ENCODE data around the gene THOC5.
"Not testable (repeated sequence)": the region's sequence is repeated elsewhere in the genome, so short reads cannot be mapped to it uniquely, and the experiment has no call there.

THOC5 gene

DNA sequence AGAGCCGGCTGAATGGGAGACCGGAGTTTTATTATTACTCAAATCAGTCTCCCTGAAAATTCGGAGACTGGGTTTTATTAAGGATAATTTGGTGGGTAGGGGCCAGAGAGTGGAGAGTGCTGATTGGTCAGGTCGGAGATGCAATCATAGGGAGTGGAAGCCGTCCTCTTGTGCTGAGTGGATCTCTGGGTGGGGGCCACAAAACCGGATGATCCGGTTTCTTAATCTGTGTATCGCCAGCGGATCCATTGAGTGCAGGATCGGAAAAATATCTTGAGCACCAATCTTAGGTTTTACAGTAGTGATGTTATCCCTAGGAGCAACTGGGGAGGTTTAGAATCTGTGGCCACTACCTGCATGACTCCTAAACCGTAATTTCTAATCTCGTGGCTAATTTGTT is 28.2 kb upstream of the THOC5 start:
- H3K4me3 ChIP-seq (ENCODE audit: insufficient read depth, low read depth, low read length) = no peak overlapping the region
- no peak overlapping the region for H3K27ac ChIP-seq (ENCODE audit: insufficient read depth, low read depth, low read length, poor library complexity, severe bottlenecking)
- peaks cover 5% of the 10 kb centered on the region for H3K36me3 ChIP-seq (ENCODE audit: control insufficient read depth, insufficient read depth, low read length)
- H3K27me3 ChIP-seq (ENCODE audit: control insufficient read depth, insufficient read depth, low read length, poor library complexity, severe bottlenecking) = no peaks in the 10 kb centered on the region
- H3K9me3 ChIP-seq (ENCODE audit: control insufficient read depth, low read length) = no peaks in the 10 kb centered on the region
- H3K4me1 ChIP-seq (ENCODE audit: control insufficient read depth, insufficient read depth, low read length) = peaks cover 9% of the 10 kb centered on the region
- WGBS, 2 experiments = 94% methylated on average over 12 of the region's 12 CpGs

DNA sequence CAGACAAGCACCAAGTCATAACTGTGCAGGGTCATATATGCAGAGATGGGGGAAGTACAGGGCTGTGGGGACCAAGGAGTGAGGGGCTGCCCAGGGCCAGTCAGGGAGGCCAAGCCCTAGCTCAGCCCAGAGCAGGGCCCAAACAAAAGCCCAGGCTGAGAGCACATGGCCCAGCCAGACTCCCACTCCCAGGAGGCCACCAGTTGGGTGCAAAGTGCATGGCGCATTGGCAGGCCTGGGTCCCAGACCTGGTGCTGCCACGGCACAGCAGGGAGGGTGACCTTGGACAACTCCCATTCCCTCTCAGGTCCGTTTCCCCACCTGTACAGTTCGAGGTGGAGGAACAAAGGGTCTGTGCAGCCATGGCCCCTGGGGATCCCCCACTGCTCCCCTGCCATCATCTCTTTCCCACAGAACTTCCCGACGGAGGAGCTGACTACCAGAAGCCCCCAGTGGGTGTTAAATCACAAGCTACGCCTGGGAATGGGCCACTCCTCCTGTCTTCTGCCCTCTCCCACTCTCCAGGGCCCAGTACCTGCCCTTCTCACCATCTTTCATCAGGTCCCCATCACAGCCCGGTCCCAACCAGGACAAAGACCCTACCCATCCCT is 26.7 kb upstream of the THOC5 start:
- 14 to 15% methylated on average over 8 of the region's 8 CpGs for WGBS, 2 experiments

GRCh38 chr22:29578462-29579200 is 25.1 kb upstream of the THOC5 start:
- 83% methylated on average over 10 of the region's 10 CpGs for WGBS, 2 experiments
- Histone ChIP-seq H3K36me3 (ENCODE audit: control insufficient read depth, insufficient read depth, low read length) (peaks cover 5% of the 10 kb centered on the region), H3K9me3 (ENCODE audit: control insufficient read depth, low read length) (no peaks in the 10 kb centered on the region), H3K4me3 (ENCODE audit: insufficient read depth, low read depth, low read length) (no peak overlapping the region), H3K4me1 (ENCODE audit: control insufficient read depth, insufficient read depth, low read length) (peaks cover 9% of the 10 kb centered on the region), H3K27ac (ENCODE audit: insufficient read depth, low read depth, low read length, poor library complexity, severe bottlenecking) (no peak overlapping the region), H3K27me3 (ENCODE audit: control insufficient read depth, insufficient read depth, low read length, poor library complexity, severe bottlenecking) (no peaks in the 10 kb centered on the region)

More for the DNA sequence above, 26.7 kb upstream of the THOC5 start:
- Histone ChIP-seq H3K27ac (ENCODE audit: insufficient read depth, low read depth, low read length, poor library complexity, severe bottlenecking) (peak overlapping the region; percentile 87), H3K4me3 (ENCODE audit: insufficient read depth, low read depth, low read length) (peak overlapping the region; percentile 76), H3K9me3 (ENCODE audit: control insufficient read depth, low read length) (no peaks in the 10 kb centered on the region), H3K36me3 (ENCODE audit: control insufficient read depth, insufficient read depth, low read length) (peaks cover 5% of the 10 kb centered on the region), H3K4me1 (ENCODE audit: control insufficient read depth, insufficient read depth, low read length) (peaks cover 9% of the 10 kb centered on the region), H3K27me3 (ENCODE audit: control insufficient read depth, insufficient read depth, low read length, poor library complexity, severe bottlenecking) (no peaks in the 10 kb centered on the region)

GRCh38 chr22:29574762-29575450 is 21.3 kb upstream of the THOC5 start:
- Histone ChIP-seq H3K27me3 (ENCODE audit: control insufficient read depth, insufficient read depth, low read length, poor library complexity, severe bottlenecking) (no peaks in the 10 kb centered on the region), H3K27ac (ENCODE audit: insufficient read depth, low read depth, low read length, poor library complexity, severe bottlenecking) (no peak overlapping the region), H3K4me3 (ENCODE audit: insufficient read depth, low read depth, low read length) (no peak overlapping the region), H3K9me3 (ENCODE audit: control insufficient read depth, low read length) (no peaks in the 10 kb centered on the region), H3K4me1 (ENCODE audit: control insufficient read depth, insufficient read depth, low read length) (peaks cover 1% of the 10 kb centered on the region), H3K36me3 (ENCODE audit: control insufficient read depth, insufficient read depth, low read length) (peaks cover 5% of the 10 kb centered on the region)
- WGBS, 2 experiments = 94% methylated on average over 6 to 7 of the region's 7 CpGs

- Histone ChIP-seq H3K27me3 (ENCODE audit: control insufficient read depth, insufficient read depth, low read length, poor library complexity, severe bottlenecking) (no peaks in the 10 kb centered on the region), H3K4me3 (ENCODE audit: insufficient read depth, low read depth, low read length) (no peak overlapping the region), H3K9me3 (ENCODE audit: control insufficient read depth, low read length) (no peaks in the 10 kb centered on the region), H3K27ac (ENCODE audit: insufficient read depth, low read depth, low read length, poor library complexity, severe bottlenecking) (no peak overlapping the region), H3K36me3 (ENCODE audit: control insufficient read depth, insufficient read depth, low read length) (peaks cover 21% of the 10 kb centered on the region), H3K4me1 (ENCODE audit: control insufficient read depth, insufficient read depth, low read length) (no peaks in the 10 kb centered on the region)
- WGBS, 2 experiments = 88 to 93% methylated on average over 2 of the region's 2 CpGs
Observed at GRCh38 chr22:29570912-29571549, 17.5 kb upstream of the THOC5 start.

GRCh38 chr22:29570456-29570855 is 16.9 kb upstream of the THOC5 start:
- Histone ChIP-seq H3K9me3 (ENCODE audit: control insufficient read depth, low read length) (no peaks in the 10 kb centered on the region), H3K4me1 (ENCODE audit: control insufficient read depth, insufficient read depth, low read length) (no peaks in the 10 kb centered on the region), H3K27me3 (ENCODE audit: control insufficient read depth, insufficient read depth, low read length, poor library complexity, severe bottlenecking) (no peaks in the 10 kb centered on the region), H3K27ac (ENCODE audit: insufficient read depth, low read depth, low read length, poor library complexity, severe bottlenecking) (no peak overlapping the region), H3K4me3 (ENCODE audit: insufficient read depth, low read depth, low read length) (no peak overlapping the region), H3K36me3 (ENCODE audit: control insufficient read depth, insufficient read depth, low read length) (peaks cover 25% of the 10 kb centered on the region)
- WGBS, 2 experiments = 96 to 98% methylated on average over 7 of the region's 7 CpGs

DNA sequence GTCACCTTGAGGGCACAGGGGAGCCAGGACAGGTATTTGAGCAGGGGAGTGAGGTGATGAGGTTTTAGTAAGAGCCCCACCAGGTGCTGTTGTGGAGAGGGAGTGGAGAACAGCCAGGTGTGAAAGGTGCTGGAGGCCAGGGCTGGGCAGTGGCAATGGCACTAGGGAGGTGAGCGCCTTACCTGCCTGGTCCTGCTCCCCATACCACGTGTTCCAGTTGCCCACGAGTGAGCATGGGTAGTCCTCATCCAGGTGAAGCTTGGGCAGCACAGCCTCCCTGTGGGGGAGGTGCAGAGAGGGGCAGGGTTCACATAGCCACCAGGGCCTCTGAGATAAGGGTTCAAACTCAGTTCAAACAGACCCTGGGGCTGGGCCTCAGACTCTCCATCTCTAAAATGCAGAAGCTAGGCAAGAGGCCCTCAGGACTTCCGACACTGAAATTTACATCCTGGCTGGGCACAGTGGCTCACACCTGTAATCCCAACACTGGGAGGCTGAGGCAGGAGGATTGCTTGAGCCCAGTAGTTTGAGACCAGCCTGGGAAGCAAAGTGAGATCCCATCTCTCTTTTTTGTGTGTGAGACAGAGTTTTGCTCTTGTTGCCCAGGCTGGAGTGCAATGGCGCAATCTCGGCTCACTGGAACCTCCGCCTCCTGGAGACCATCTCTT is 15.6 kb upstream of the THOC5 start:
- no peaks in the 10 kb centered on the region for H3K9me3 ChIP-seq (ENCODE audit: control insufficient read depth, low read length)
- H3K27ac ChIP-seq (ENCODE audit: insufficient read depth, low read depth, low read length, poor library complexity, severe bottlenecking) = no peak overlapping the region
- H3K36me3 ChIP-seq (ENCODE audit: control insufficient read depth, insufficient read depth, low read length) = peaks cover 29% of the 10 kb centered on the region
- H3K4me1 ChIP-seq (ENCODE audit: control insufficient read depth, insufficient read depth, low read length) = no peaks in the 10 kb centered on the region
- H3K4me3 ChIP-seq (ENCODE audit: insufficient read depth, low read depth, low read length) = no peak overlapping the region
- WGBS, 2 experiments = 95% methylated on average over 7 of the region's 7 CpGs
- H3K27me3 ChIP-seq (ENCODE audit: control insufficient read depth, insufficient read depth, low read length, poor library complexity, severe bottlenecking) = no peaks in the 10 kb centered on the region

GRCh38 chr22:29567338-29567737 is 13.8 kb upstream of the THOC5 start:
- peaks cover 32% of the 10 kb centered on the region for H3K36me3 ChIP-seq (ENCODE audit: control insufficient read depth, insufficient read depth, low read length)
- H3K4me1 ChIP-seq (ENCODE audit: control insufficient read depth, insufficient read depth, low read length) = no peaks in the 10 kb centered on the region
- WGBS, 2 experiments = 86% methylated on average over 7 of the region's 7 CpGs

DNA sequence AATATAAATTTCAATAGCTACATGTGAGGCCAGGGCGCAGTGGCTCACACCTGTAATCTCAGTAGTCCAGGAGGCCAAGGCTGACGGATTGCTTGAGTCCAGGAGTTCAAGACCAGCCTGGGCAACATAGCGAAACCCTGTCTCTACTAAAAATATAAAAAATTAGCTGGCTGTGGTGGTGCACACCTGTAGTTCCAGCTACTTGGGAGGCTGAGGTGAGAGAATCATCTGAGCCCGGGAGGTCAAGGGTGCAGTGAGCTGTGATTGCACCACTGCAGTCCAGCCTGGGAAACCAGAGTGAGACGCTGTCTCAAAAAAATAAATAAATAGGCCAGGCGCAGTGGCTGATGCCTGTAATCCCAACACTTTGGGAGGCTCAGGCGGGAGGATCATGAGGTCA is 13.0 kb upstream of the THOC5 start:
- H3K36me3 ChIP-seq (ENCODE audit: control insufficient read depth, insufficient read depth, low read length) = peaks cover 40% of the 10 kb centered on the region
- not testable (repeated sequence) for H3K4me3 ChIP-seq (ENCODE audit: insufficient read depth, low read depth, low read length); H3K9me3 ChIP-seq (ENCODE audit: control insufficient read depth, low read length); H3K27ac ChIP-seq (ENCODE audit: insufficient read depth, low read depth, low read length, poor library complexity, severe bottlenecking); H3K4me1 ChIP-seq (ENCODE audit: control insufficient read depth, insufficient read depth, low read length); H3K27me3 ChIP-seq (ENCODE audit: control insufficient read depth, insufficient read depth, low read length, poor library complexity, severe bottlenecking)
- 93 to 95% methylated on average over 7 of the region's 7 CpGs for WGBS, 2 experiments

More at GRCh38 chr22:29567338-29567737, 13.8 kb upstream of the THOC5 start:
- H3K4me3 ChIP-seq (ENCODE audit: insufficient read depth, low read depth, low read length) = no peak overlapping the region
- H3K27ac ChIP-seq (ENCODE audit: insufficient read depth, low read depth, low read length, poor library complexity, severe bottlenecking) = no peak overlapping the region
- H3K9me3 ChIP-seq (ENCODE audit: control insufficient read depth, low read length) = no peaks in the 10 kb centered on the region
- no peaks in the 10 kb centered on the region for H3K27me3 ChIP-seq (ENCODE audit: control insufficient read depth, insufficient read depth, low read length, poor library complexity, severe bottlenecking)
